Activated CD8-positive, alpha-beta memory T cell treated with anti-CD3 and anti-CD28 coated beads for 48 hours (primary cell): ENCODE results near the gene ZDHHC7.

Source experiments
- DNase-seq, 3 experiments: peaks; one replicate each; pipeline ENCODE4 v3.0.0-alpha.2; 2020; ENCODE audit warnings: low read depth in 2 of 3, low spot score in 2 of 3

The ZDHHC7 gene

DNA sequence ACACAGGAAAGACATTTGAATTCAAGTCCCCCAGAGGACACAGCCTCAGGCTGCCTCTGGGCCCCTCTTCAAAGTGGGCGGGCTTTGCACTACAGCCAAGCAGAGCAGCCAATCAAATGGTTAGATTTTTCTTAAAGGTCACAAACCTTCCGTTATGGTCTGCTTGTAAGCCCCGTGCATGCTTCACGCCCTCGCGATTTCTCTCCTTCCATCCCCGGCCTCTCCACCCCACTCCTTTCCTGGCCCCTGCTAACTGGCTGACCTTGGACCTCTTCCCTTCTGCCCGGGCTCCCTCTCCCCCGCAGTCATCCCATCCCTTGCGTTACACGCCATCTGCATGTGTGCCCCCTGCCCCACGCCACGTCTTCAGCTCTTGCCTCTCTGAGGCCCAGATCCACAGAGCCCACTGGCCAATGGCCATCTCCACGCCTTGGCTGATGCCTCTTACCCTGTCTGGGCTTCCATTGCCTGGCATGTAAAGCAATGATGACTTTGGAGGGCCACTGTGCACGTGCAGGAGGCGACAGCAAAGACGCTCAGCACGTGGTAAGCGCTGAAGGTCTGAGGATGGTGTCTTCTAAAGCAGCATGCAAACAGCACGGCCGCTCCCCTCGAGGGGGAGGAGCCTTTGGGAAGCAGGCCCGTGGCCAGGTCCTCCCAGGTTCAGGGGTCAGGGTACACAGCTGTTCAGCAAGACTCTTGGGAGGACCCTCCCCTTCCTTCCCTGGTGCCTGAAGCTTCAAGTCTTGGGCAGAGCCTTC is 86.8 kb downstream of the ZDHHC7 start:
- no peak for DNase-seq
